Spinal cord (tissue), 10 donors: ENCODE data around the gene MYOCOS. TPM values are rescaled to one million over a fixed set of nuclear protein-coding genes. Genes with fewer than 3 reads are reported as not detected.
A peak's percentile ranks its signal among the peaks of the same experiment; 100 is the strongest.

Experiments
- DNase-seq, 6 donors: peaks; one replicate each; pipeline versions ENCODE4 v3.0.0 to v3.0.0-alpha.2; 2013 to 2015; ENCODE audit warnings: low spot score in 6 of 6, low read depth in 4 of 6
- H3K27ac ChIP-seq: one replicate; pipeline ENCODE4 v1.5.1; 2013; ENCODE audit warnings: low read depth, low read length, control low read depth
- H3K27me3 ChIP-seq: one replicate; pipeline ENCODE4 v1.6.1; 2013; ENCODE audit warnings: low read length; ENCODE audit not compliant: control insufficient read depth, insufficient read depth
- H3K36me3 ChIP-seq: one replicate; pipeline ENCODE4 v1.6.1; 2013; ENCODE audit warnings: low read length; ENCODE audit not compliant: control insufficient read depth, insufficient read depth
- H3K4me1 ChIP-seq: one replicate; pipeline ENCODE4 v1.6.1; 2013; ENCODE audit warnings: low read length; ENCODE audit not compliant: control insufficient read depth, insufficient read depth
- H3K4me3 ChIP-seq: one replicate; pipeline ENCODE4 v1.5.1; 2013; ENCODE audit warnings: low read depth, low read length, control low read depth
- H3K9me3 ChIP-seq: one replicate; pipeline ENCODE4 v1.6.1; 2013; ENCODE audit warnings: low read length; ENCODE audit not compliant: control insufficient read depth, insufficient read depth
- WGBS: methylation state at CpG from one replicate; pipeline ENCODE4 v1.1.5; 2013; ENCODE audit warnings: missing lambda C conversion rate; ENCODE audit not compliant: insufficient coverage; 5-methylcytosine and 5-hydroxymethylcytosine counted together
- polyA plus RNA-seq, 2 donors: library from polyadenylated mRNA; unstranded; fragments of 120-200 nt; gene quantifications; one replicate each; pipeline ENCODE4 v1.2.1, GENCODE V29; 2013; ENCODE audit not compliant: insufficient read length in 2 of 2
- total RNA-seq, 2 donors: library from RNA; depleted of rRNA in 1 of 2; stranded (reverse); fragments of 120-200 nt in 1 of 2; fragments of >200 nt in 1 of 2; gene quantifications; one replicate each; pipeline versions ENCODE4 v1.2.3 to v1.2.4, GENCODE V29; 2013 to 2014
- donor health status: healthy.

Gene MYOCOS
- total and polyA plus RNA-seq, 4 donors: 0.27 TPM; not detected in 3

GRCh38 chr1:171640225-171640624, 18.2 kb downstream of the MYOCOS start:
- H3K36me3 ChIP-seq: no peaks in the 10 kb centered on the region
- DNase-seq: no peak
- no peak overlapping the region for H3K27ac ChIP-seq
- H3K9me3 ChIP-seq: no peaks in the 10 kb centered on the region
- WGBS: 90% methylated on average over 1 of the region's 1 CpG
- H3K27me3 ChIP-seq: no peaks in the 10 kb centered on the region
- peaks cover 6% of the 10 kb centered on the region for H3K4me1 ChIP-seq
- H3K4me3 ChIP-seq: no peak overlapping the region

- 36% methylated on average over 7 of the region's 10 CpGs for WGBS
These were observed 19.2 kb downstream of the MYOCOS start for GRCh38 chr1:171641076-171641864.

GRCh38 chr1:171642197-171642596, 20.2 kb downstream of the MYOCOS start:
- no peaks in the 10 kb centered on the region for H3K36me3 ChIP-seq
- H3K27me3 ChIP-seq: no peaks in the 10 kb centered on the region
- H3K4me3 ChIP-seq: no peak overlapping the region
- WGBS: 100% methylated on average over 1 of the region's 4 CpGs
- H3K4me1 ChIP-seq: peaks cover 14% of the 10 kb centered on the region
- DNase-seq: no peak
- no peaks in the 10 kb centered on the region for H3K9me3 ChIP-seq
- H3K27ac ChIP-seq: no peak overlapping the region

More at GRCh38 chr1:171641076-171641864, 19.2 kb downstream of the MYOCOS start:
- no peak for DNase-seq
- H3K4me1 ChIP-seq: peaks cover 14% of the 10 kb centered on the region
- H3K27me3 ChIP-seq: no peaks in the 10 kb centered on the region
- no peaks in the 10 kb centered on the region for H3K36me3 ChIP-seq
- H3K4me3 ChIP-seq: no peak overlapping the region
- no peaks in the 10 kb centered on the region for H3K9me3 ChIP-seq
- H3K27ac ChIP-seq: no peak overlapping the region

- no peaks in the 10 kb centered on the region for H3K27me3 ChIP-seq
- H3K36me3 ChIP-seq: no peaks in the 10 kb centered on the region
- no peak overlapping the region for H3K4me3 ChIP-seq
- peaks cover 14% of the 10 kb centered on the region for H3K4me1 ChIP-seq
- 87% methylated on average over 4 of the region's 8 CpGs for WGBS
- no peaks in the 10 kb centered on the region for H3K9me3 ChIP-seq
- H3K27ac ChIP-seq: no peak overlapping the region
- no peak for DNase-seq
These were observed 21.1 kb downstream of the MYOCOS start for GRCh38 chr1:171643156-171643555.

GRCh38 chr1:171644805-171645483, 22.9 kb downstream of the MYOCOS start:
- peaks cover 14% of the 10 kb centered on the region for H3K4me1 ChIP-seq
- H3K4me3 ChIP-seq: no peak overlapping the region
- 23% methylated on average over 13 of the region's 15 CpGs for WGBS
- peak in 5 of 6 donors; percentile 27 to 91 (median 58) for DNase-seq
- no peaks in the 10 kb centered on the region for H3K27me3 ChIP-seq
- no peaks in the 10 kb centered on the region for H3K36me3 ChIP-seq
- no peaks in the 10 kb centered on the region for H3K9me3 ChIP-seq
- peak overlapping the region; percentile 75 for H3K27ac ChIP-seq

GRCh38 chr1:171645553-171646248, 23.7 kb downstream of the MYOCOS start:
- H3K4me3 ChIP-seq: no peak overlapping the region
- no peaks in the 10 kb centered on the region for H3K9me3 ChIP-seq
- DNase-seq: peak; percentile 51 to 97 (median 56)
- WGBS: 43% methylated on average over 8 of the region's 8 CpGs
- H3K36me3 ChIP-seq: no peaks in the 10 kb centered on the region
- peaks cover 14% of the 10 kb centered on the region for H3K4me1 ChIP-seq
- no peaks in the 10 kb centered on the region for H3K27me3 ChIP-seq
- H3K27ac ChIP-seq: peak overlapping the region; percentile 75

GRCh38 chr1:171646249-171646560, 24.2 kb downstream of the MYOCOS start:
- H3K27me3 ChIP-seq: no peaks in the 10 kb centered on the region
- WGBS: no CpG with 5 or more reads among the region's 1 CpG
- no peak overlapping the region for H3K4me3 ChIP-seq
- H3K9me3 ChIP-seq: no peaks in the 10 kb centered on the region
- DNase-seq: no peak
- no peaks in the 10 kb centered on the region for H3K36me3 ChIP-seq
- H3K27ac ChIP-seq: peak overlapping the region; percentile 75
- peaks cover 14% of the 10 kb centered on the region for H3K4me1 ChIP-seq

- H3K27me3 ChIP-seq: no peaks in the 10 kb centered on the region
- no peaks in the 10 kb centered on the region for H3K9me3 ChIP-seq
- 90% methylated on average over 6 of the region's 8 CpGs for WGBS
- no peak for DNase-seq
- peaks cover 28% of the 10 kb centered on the region for H3K4me1 ChIP-seq
- H3K36me3 ChIP-seq: no peaks in the 10 kb centered on the region
- peak within 1 kb of the TSS; percentile 85 for H3K27ac ChIP-seq
- H3K4me3 ChIP-seq: no peak within 1 kb of the TSS
These were observed 30.3 kb downstream of the MYOCOS start, which contains the start of gene MYOC for GRCh38 chr1:171652234-171652822. MYOC (minus strand) TSS chr1:171652688; CDS start chr1:171652611, 77 bp downstream.

- no peaks in the 10 kb centered on the region for H3K27me3 ChIP-seq
- peak overlapping the region; percentile 85 for H3K27ac ChIP-seq
- no peaks in the 10 kb centered on the region for H3K9me3 ChIP-seq
- no peak for DNase-seq
- no CpG with 5 or more reads among the region's 1 CpG for WGBS
- H3K4me3 ChIP-seq: no peak overlapping the region
- peaks cover 28% of the 10 kb centered on the region for H3K4me1 ChIP-seq
- no peaks in the 10 kb centered on the region for H3K36me3 ChIP-seq
These were observed 31.8 kb downstream of the MYOCOS start for GRCh38 chr1:171653796-171654195.
